GM18517 (cell line): ENCODE results near the gene ZNF141.
"Not testable (repeated sequence)": the region's sequence is repeated elsewhere in the genome, so short reads cannot be mapped to it uniquely, and the experiment has no call there.

Experiments used
- ATAC-seq: cut with Tn5 transposase; IDR thresholded peaks from one replicate; pipeline ENCODE4 v1.9.1; 2021; ENCODE audit warnings: mild to moderate bottlenecking, moderate library complexity; ENCODE audit not compliant: unreplicated experiment

ZNF141 gene

DNA sequence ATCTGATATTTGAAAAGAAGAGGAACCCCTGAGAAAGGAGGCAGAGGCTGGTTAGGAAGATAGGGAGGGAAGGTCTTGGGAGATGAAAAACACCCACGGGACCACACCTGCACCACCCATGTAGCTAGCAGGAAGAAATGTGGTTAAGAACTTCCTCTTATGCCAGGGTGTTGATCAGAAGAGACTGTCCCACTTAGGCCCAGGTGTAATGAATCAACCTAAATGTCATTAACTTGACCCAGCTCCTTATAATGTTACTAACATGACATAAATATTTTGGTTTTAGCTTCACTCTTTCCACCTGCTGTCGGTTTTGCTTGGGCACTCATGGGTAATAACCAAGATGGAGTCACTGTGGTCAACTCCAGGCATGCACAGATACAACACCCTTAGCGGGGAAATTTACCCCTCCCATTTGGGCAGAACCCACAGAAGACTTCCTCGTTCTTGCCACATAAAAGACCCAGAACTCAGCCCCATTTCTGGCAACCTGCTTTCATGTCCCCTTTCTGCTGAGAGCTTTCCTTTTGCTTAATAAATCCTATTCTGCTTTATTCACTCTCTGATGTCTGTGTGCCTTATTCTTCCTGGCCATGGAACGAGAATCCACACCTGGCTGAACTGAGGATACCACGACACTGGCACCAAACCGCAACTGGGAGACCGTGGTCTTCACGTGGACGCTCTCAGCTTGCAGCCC lies 46.8 kb downstream of the ZNF141 start:
- ATAC-seq: no peak

DNA sequence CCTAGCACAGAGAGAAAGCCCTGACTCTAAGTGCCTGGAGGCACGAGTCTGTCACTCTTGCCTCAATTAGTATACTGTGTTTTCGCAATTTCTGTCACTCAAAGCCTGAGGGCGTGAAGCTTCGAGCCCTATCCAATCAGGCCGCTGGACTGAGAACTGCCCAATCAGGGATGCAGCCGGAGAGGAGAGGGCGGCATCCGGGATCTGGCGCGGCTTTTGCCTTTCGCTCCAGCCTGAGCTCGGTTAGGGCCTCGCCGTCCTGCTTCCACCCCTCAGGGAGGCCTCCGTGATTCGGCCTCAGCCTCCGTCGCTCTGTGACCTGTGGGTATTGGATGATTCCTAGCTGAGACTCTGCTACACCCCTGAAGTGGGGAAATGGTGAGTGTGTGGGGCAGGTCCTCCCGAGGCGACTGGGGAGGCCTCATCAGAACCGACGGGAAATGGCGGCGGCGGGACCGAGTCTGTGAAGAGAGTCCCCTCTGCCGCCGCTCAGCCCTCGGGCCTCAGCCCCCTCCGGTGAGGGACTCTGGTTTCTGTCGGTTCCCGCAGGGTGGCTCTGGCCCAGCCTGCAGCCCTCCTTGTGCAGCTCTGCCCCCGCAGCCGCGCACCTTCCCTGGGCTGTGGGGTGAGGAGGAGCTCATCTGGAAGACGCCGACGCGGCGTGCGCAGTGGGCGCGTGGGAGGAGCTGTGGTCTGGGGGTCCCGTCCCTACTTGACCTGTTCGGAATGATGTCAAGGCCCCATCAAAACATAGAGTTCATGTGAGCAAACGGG lies 48.5 kb downstream of the ZNF141 start:
- ATAC-seq: no peak

DNA sequence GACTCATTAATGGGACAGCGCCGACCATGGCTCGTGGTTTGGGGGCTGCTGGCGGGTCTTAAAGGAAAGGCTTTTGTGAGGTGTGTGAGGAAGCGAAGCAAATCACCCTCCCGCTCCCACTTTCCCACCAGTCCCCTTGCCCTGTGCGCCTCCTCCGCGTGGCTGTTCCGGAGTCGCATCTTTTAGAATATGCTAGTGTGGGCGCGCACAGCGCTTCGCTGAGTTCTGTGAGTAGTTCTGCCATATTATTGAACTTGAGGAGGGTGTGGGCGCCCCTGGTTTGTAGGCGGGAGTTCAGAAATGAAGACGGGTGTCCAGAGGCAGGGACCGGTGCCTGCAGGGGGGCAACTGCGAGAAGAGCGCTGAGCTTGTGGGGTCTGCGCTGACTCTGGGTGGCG lies 49.1 kb downstream of the ZNF141 start:
- no peak for ATAC-seq

DNA sequence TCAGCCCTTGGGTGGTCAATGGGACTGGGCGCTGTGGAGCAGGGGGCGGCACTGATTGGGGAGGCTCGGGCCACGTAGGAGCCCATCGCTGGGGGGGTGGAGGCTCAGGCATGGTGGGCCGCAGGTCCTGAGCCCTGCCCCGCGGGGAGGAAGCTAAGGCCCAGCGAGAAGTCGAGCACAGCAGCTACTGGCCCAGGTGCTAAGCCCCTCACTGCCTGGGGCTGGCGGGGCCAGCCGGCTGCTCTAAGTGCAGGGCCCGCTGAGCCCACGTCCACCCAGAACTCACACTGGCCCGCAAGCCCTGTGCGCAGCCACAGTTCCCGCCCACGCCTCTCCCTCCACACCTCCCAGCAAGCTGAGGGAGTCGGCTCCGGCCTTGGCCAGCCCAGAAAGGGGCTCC lies 66.4 kb downstream of the ZNF141 start:
- no peak for ATAC-seq

DNA sequence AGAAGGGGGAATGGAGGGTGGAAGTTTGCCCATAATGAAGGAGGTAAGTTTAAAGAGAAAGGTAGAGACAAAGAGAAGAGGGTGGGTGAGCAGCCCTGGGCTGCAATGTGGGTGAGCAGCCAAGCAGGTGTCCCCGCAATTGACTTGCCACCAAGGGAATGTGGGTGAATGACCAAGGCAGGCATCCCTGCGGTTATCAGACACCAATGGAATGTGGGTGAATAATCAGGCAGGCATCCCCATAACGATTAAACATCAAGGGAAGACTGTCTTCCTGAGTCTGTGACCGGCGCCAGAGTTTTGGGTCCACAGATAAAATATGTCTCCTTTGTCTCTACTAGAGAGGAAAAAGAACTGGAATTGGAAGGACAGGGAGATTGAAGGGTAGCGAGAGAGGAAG lies 70.7 kb downstream of the ZNF141 start:
- not testable (repeated sequence) for ATAC-seq

DNA sequence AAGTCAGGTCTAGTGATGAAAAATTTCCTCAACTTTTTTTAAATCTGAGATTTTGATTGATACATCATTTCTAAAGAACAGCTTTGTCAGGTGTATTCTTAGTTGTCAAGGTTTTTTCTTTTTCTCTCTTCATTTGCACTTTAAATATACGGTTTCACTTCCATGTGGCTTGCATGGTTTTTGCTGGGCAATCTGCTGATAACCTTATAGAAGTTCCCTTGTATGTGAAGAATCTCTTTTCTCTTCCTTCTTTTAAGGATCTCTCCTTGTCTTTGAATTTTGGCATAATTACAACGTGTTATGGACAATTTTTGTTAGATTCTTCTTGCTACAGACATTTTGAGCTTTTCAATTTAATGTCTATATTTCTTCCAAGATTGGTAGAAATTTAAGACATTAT lies 85.0 kb downstream of the ZNF141 start:
- ATAC-seq: no peak
